ENCODE results near the gene ULK3. TPM values are rescaled to one million over a fixed set of nuclear protein-coding genes. Genes with fewer than 3 reads are reported as not detected.

The ULK3 gene
- total RNA-seq, 4 donors from 2014 or later: 53.3 to 113 (median 60.9) TPM

GRCh38 chr15:74869372-74869725, 26.4 kb upstream of the ULK3 start:
- peaks cover 0 to 4% (median 0%) of the 10 kb centered on the region in 3 donors for H3K36me3 ChIP-seq
- no peaks in the 10 kb centered on the region for H3K9me3 ChIP-seq
- peak overlapping the region in 1 of 4 donors; percentile 39 for H3K4me3 ChIP-seq
- H3K27me3 ChIP-seq: no peaks in the 10 kb centered on the region
- TF ChIP-seq, protein P1, sequence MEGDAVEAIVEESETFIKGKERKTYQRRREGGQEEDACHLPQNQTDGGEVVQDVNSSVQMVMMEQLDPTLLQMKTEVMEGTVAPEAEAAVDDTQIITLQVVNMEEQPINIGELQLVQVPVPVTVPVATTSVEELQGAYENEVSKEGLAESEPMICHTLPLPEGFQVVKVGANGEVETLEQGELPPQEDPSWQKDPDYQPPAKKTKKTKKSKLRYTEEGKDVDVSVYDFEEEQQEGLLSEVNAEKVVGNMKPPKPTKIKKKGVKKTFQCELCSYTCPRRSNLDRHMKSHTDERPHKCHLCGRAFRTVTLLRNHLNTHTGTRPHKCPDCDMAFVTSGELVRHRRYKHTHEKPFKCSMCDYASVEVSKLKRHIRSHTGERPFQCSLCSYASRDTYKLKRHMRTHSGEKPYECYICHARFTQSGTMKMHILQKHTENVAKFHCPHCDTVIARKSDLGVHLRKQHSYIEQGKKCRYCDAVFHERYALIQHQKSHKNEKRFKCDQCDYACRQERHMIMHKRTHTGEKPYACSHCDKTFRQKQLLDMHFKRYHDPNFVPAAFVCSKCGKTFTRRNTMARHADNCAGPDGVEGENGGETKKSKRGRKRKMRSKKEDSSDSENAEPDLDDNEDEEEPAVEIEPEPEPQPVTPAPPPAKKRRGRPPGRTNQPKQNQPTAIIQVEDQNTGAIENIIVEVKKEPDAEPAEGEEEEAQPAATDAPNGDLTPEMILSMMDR (IDR thresholded peaks at IDR 0.05): no peak
- no peak for TF ChIP-seq POLR2A (IDR thresholded peaks at IDR 0.05)
- peak overlapping the region; percentile 94 to 98 (median 96) for H3K27ac ChIP-seq
- DNase-seq: no peak
- peaks cover 63 to 92% (median 85%) of the 10 kb centered on the region in 3 donors for H3K4me1 ChIP-seq
- intact Hi-C loops (cut with DNase I): no loop called here

GRCh38 chr15:74868059-74868458, 25.1 kb upstream of the ULK3 start:
- TF ChIP-seq, protein P1 (IDR thresholded peaks at IDR 0.05): no peak
- no peak for TF ChIP-seq POLR2A (IDR thresholded peaks at IDR 0.05)
- H3K27me3 ChIP-seq: no peaks in the 10 kb centered on the region
- no peaks in the 10 kb centered on the region for H3K9me3 ChIP-seq
- H3K4me1 ChIP-seq: peaks cover 72 to 97% (median 86%) of the 10 kb centered on the region in 3 donors
- H3K4me3 ChIP-seq: no peak overlapping the region
- peaks cover 0 to 4% (median 0%) of the 10 kb centered on the region in 3 donors for H3K36me3 ChIP-seq
- WGBS, 2 donors: 42 to 53% methylated on average over 6 of the region's 6 CpGs
- intact Hi-C loops (cut with DNase I): no loop called here
- no peak for DNase-seq
- H3K27ac ChIP-seq: peak overlapping the region; percentile 94 to 98 (median 96)

- Histone ChIP-seq H3K4me3 (no peak overlapping the region), H3K9me3 (no peaks in the 10 kb centered on the region), H3K4me1 (peaks cover 72 to 98% (median 88%) of the 10 kb centered on the region in 3 donors), H3K27me3 (no peaks in the 10 kb centered on the region), H3K27ac (peak overlapping the region; percentile 94 to 98 (median 96)), H3K36me3 (peaks cover 0 to 4% (median 0%) of the 10 kb centered on the region in 3 donors)
- 36 to 43% methylated on average over 1 of the region's 1 CpG for WGBS, 2 donors
- no peak for TF ChIP-seq POLR2A (IDR thresholded peaks at IDR 0.05)
- intact Hi-C loops (cut with DNase I): no loop called here
- DNase-seq: no peak
Measured at GRCh38 chr15:74867466-74868038, 24.6 kb upstream of the ULK3 start.

DNA sequence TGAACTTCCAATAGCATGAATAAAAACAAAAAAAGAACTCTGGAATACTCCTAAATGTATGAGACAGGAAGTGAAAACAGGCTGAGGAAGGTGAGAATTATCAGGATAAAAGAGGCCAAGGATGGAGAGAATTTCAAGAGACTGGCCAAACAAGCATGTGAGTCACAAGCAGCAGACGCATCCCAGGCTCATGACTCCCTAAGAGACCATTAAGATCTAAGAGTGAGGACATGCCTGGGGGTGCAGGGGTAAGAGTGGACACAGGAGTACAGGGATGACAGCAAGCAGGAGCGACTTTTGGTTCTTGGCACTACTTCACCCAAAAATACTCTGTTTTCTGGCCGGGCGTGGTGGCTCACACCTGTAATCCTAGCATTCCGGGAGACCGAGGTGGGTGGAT, 23.1 kb upstream of the ULK3 start:
- no peak for DNase-seq
- Histone ChIP-seq H3K4me1 (peaks cover 67 to 83% (median 74%) of the 10 kb centered on the region in 3 donors), H3K36me3 (peaks cover 0 to 9% (median 0%) of the 10 kb centered on the region in 3 donors), H3K4me3 (no peak overlapping the region), H3K27me3 (no peaks in the 10 kb centered on the region), H3K27ac (peak overlapping the region; percentile 80 to 97 (median 95)), H3K9me3 (no peaks in the 10 kb centered on the region)
- intact Hi-C loops (cut with DNase I): no loop called here
- WGBS, 2 donors: 41 to 50% methylated on average over 6 of the region's 6 CpGs
- TF ChIP-seq POLR2A (IDR thresholded peaks at IDR 0.05): no peak
- TF ChIP-seq, protein P1 (IDR thresholded peaks at IDR 0.05): no peak

- H3K4me1 ChIP-seq: peaks cover 61 to 76% (median 67%) of the 10 kb centered on the region in 3 donors
- intact Hi-C loops (cut with DNase I): no loop called here
Measured at GRCh38 chr15:74865316-74865715, 22.4 kb upstream of the ULK3 start.

More at GRCh38 chr15:74865316-74865715, 22.4 kb upstream of the ULK3 start:
- Histone ChIP-seq H3K36me3 (peaks cover 0 to 10% (median 0%) of the 10 kb centered on the region in 3 donors), H3K4me3 (no peak overlapping the region), H3K9me3 (no peaks in the 10 kb centered on the region), H3K27me3 (no peaks in the 10 kb centered on the region), H3K27ac (peak overlapping the region; percentile 7 to 97 (median 95))
- DNase-seq: no peak
- 61 to 70% methylated on average over 2 of the region's 2 CpGs for WGBS, 2 donors
- TF ChIP-seq, protein P1 (IDR thresholded peaks at IDR 0.05): no peak
- TF ChIP-seq POLR2A (IDR thresholded peaks at IDR 0.05): no peak

Measured in esophagus squamous epithelium (tissue), 5 donors.